H9 (cell line): ENCODE results near the gene TBL1Y. TPM values are rescaled to one million over a fixed set of nuclear protein-coding genes. Genes with fewer than 3 reads are reported as not detected.

Experiments used
- DNase-seq: peaks from one replicate; pipeline ENCODE4 v3.0.0-alpha.2; 2017
- H2AFZ ChIP-seq: one replicate; pipeline ENCODE4 v1.6.1; 2013; ENCODE audit warnings: mild to moderate bottlenecking, low read length, control low read depth, moderate library complexity
- H2AK5ac ChIP-seq: 2 replicates; pipeline ENCODE4 v1.6.1; 2013; ENCODE audit warnings: low read length, control low read depth, mixed read lengths; ENCODE audit not compliant: insufficient read length
- H2BK120ac ChIP-seq: one replicate; pipeline ENCODE4 v1.6.1; 2013; ENCODE audit warnings: low read depth, mild to moderate bottlenecking, low read length, control low read depth, inconsistent platforms; ENCODE audit not compliant: poor library complexity, severe bottlenecking
- H2BK12ac ChIP-seq: 2 replicates; pipeline ENCODE4 v1.6.1; 2013; ENCODE audit warnings: low read length, control low read depth, mixed read lengths, low read depth; ENCODE audit not compliant: insufficient read length
- H2BK15ac ChIP-seq: 2 replicates; pipeline ENCODE4 v1.6.1; 2013; ENCODE audit warnings: low read depth, low read length, control low read depth
- H2BK20ac ChIP-seq: one replicate; pipeline ENCODE4 v1.6.1; 2013; ENCODE audit warnings: low read depth, mild to moderate bottlenecking, low read length, control low read depth, inconsistent platforms; ENCODE audit not compliant: poor library complexity, severe bottlenecking
- H2BK5ac ChIP-seq: 2 replicates; pipeline ENCODE4 v1.6.1; 2013; ENCODE audit warnings: low read length, control low read depth, mixed read lengths; ENCODE audit not compliant: insufficient read length
- H3K14ac ChIP-seq: 2 replicates; pipeline ENCODE4 v1.6.1; 2013; ENCODE audit warnings: low read length, control low read depth; ENCODE audit not compliant: insufficient read depth
- H3K18ac ChIP-seq: 2 replicates; pipeline ENCODE4 v1.6.1; 2013; ENCODE audit warnings: low read depth, mild to moderate bottlenecking, mixed read lengths, low read length, control low read depth; ENCODE audit not compliant: insufficient read length
- H3K23ac ChIP-seq: 2 replicates; pipeline ENCODE4 v1.6.1; 2013; ENCODE audit warnings: low read length, control low read depth, mixed read lengths, low read depth; ENCODE audit not compliant: insufficient read length
- H3K23me2 ChIP-seq: 2 replicates; pipeline ENCODE4 v1.6.1; 2013; ENCODE audit warnings: low read depth, mild to moderate bottlenecking, mixed read lengths, low read length, control low read depth; ENCODE audit not compliant: insufficient read length, poor library complexity, severe bottlenecking
- H3K27ac ChIP-seq: 2 replicates; pipeline ENCODE4 v1.5.1; 2013; ENCODE audit warnings: low read length, control low read depth, mixed read lengths, low read depth; ENCODE audit not compliant: insufficient read length
- H3K27me3 ChIP-seq: 2 replicates; pipeline ENCODE4 v1.6.1; 2013; ENCODE audit warnings: low read length, control low read depth, inconsistent platforms; ENCODE audit not compliant: insufficient read depth
- H3K4ac ChIP-seq: 2 replicates; pipeline ENCODE4 v1.6.1; 2013; ENCODE audit warnings: low read depth, mild to moderate bottlenecking, control low read depth, inconsistent platforms, low read length, moderate library complexity
- H3K4me1 ChIP-seq: 2 replicates; pipeline ENCODE4 v1.6.1; 2013; ENCODE audit warnings: low read length, control low read depth, inconsistent platforms; ENCODE audit not compliant: insufficient read depth
- H3K4me2 ChIP-seq: 2 replicates; pipeline ENCODE4 v1.6.1; 2013; ENCODE audit warnings: low read length, control low read depth, mixed read lengths; ENCODE audit not compliant: insufficient read length, insufficient read depth
- H3K56ac ChIP-seq: 2 replicates; pipeline ENCODE4 v1.6.1; 2013; ENCODE audit warnings: low read depth, mild to moderate bottlenecking, mixed read lengths, low read length, control low read depth; ENCODE audit not compliant: insufficient read length
- H3K79me1 ChIP-seq: 2 replicates; pipeline ENCODE4 v1.6.1; 2013; ENCODE audit warnings: low read depth, mild to moderate bottlenecking, moderate library complexity, low read length, control low read depth, inconsistent platforms; ENCODE audit not compliant: insufficient read depth, poor library complexity, severe bottlenecking
- H3K79me2 ChIP-seq: 2 replicates; pipeline ENCODE4 v1.6.1; 2013; ENCODE audit warnings: low read length, control low read depth, inconsistent platforms; ENCODE audit not compliant: insufficient read depth
- H3K9ac ChIP-seq: 2 replicates; pipeline ENCODE4 v1.6.1; 2013; ENCODE audit warnings: low read length, control low read depth, mixed read lengths; ENCODE audit not compliant: insufficient read length; ENCODE audit errors: extremely low read depth
- H3K9me3 ChIP-seq: one replicate; pipeline ENCODE4 v1.6.1; 2013; ENCODE audit warnings: low read depth, low read length, inconsistent platforms; ENCODE audit not compliant: control insufficient read depth
- H3T11ph ChIP-seq: one replicate; pipeline ENCODE4 v1.6.1; 2013; ENCODE audit warnings: mild to moderate bottlenecking, low read length, control low read depth, inconsistent platforms
- H4K20me1 ChIP-seq: one replicate; pipeline ENCODE4 v1.6.1; 2013; ENCODE audit not compliant: control insufficient read depth, insufficient read length, insufficient read depth
- H4K5ac ChIP-seq: 2 replicates; pipeline ENCODE4 v1.6.1; 2013; ENCODE audit warnings: low read depth, mild to moderate bottlenecking, mixed read lengths, low read length, control low read depth; ENCODE audit not compliant: insufficient read length
- H4K8ac ChIP-seq: replicated peaks from 2 replicates; pipeline ENCODE4 v1.6.1; 2013; ENCODE audit warnings: low read length, control low read depth, mixed read lengths, low read depth; ENCODE audit not compliant: insufficient read length
- H4K91ac ChIP-seq: 2 replicates; pipeline ENCODE4 v1.6.1; 2013; ENCODE audit warnings: low read depth, mild to moderate bottlenecking, moderate library complexity, mixed read lengths, low read length, control low read depth; ENCODE audit not compliant: insufficient read length
- H3K27ac Mint-ChIP-seq, 3 experiments: 2 replicates in 2 of 3; 3 replicates in 1 of 3; pipeline ENCODE4 v1.8.0; 2020 to 2021; ENCODE audit warnings: mixed read lengths in 3 of 3, mild to moderate bottlenecking in 1 of 3, moderate library complexity in 1 of 3
- H3K27me3 Mint-ChIP-seq: 2 replicates; pipeline ENCODE4 v1.8.0; 2021; ENCODE audit warnings: low read depth, mild to moderate bottlenecking, moderate library complexity, mixed read lengths
- H3K36me3 Mint-ChIP-seq, 3 experiments: 2 replicates in 2 of 3; 3 replicates in 1 of 3; pipeline ENCODE4 v1.8.0; 2020 to 2021; ENCODE audit warnings: low read depth in 3 of 3, mixed read lengths in 3 of 3; ENCODE audit not compliant: insufficient read depth in 1 of 3
- H3K4me1 Mint-ChIP-seq, 2 experiments: 2 replicates each; pipeline ENCODE4 v1.8.0; 2020; ENCODE audit warnings: mixed read lengths in 2 of 2
- H3K4me3 Mint-ChIP-seq, 2 experiments: 2 replicates in 1 of 2; 3 replicates in 1 of 2; pipeline ENCODE4 v1.8.0; 2020 to 2021; ENCODE audit warnings: mild to moderate bottlenecking in 2 of 2, mixed read lengths in 2 of 2, moderate library complexity in 1 of 2
- H3K9me3 Mint-ChIP-seq, 2 experiments: 2 replicates in 1 of 2; 3 replicates in 1 of 2; pipeline ENCODE4 v1.8.0; 2020; ENCODE audit warnings: mild to moderate bottlenecking in 2 of 2, mixed read lengths in 2 of 2, moderate library complexity in 1 of 2
- CTCF ChIP-seq: fragments of 200-600 bp; sonication (generic); conservative IDR thresholded peaks from 3 replicates; pipeline ENCODE4 v1.8.0; 2021; ENCODE audit warnings: antibody characterized with exemption, mild to moderate bottlenecking
- WGBS: extraction: QIAGEN DNeasy Blood & Tissue Kit; methylation state at CpG from one replicate; pipeline ENCODE4 v1.1.7; 2013; ENCODE audit warnings: missing lambda C conversion rate, low lambda C conversion rate, mixed read lengths; ENCODE audit not compliant: insufficient read length; ENCODE audit errors: extremely low coverage; 5-methylcytosine and 5-hydroxymethylcytosine counted together
- long read RNA-seq: library from polyadenylated mRNA; unstranded; transcript quantifications from one replicate; pipeline ENCODE4 v2.0.0, GENCODE V29; 2020
- total RNA-seq: library from RNA; stranded (reverse); gene quantifications from 2 replicates; pipeline ENCODE4 v1.2.1, GENCODE V29; 2021

The TBL1Y gene
- total RNA-seq, result not detected in 2 replicates
- long read RNA-seq, result 0 reads

- TF ChIP-seq CTCF, result no peak
- Histone ChIP-seq H3K4me2 (no peak within 1 kb of the TSS), H2AK5ac (no peak within 1 kb of the TSS), H3K4me1 (no peaks in the 10 kb centered on the region), H4K91ac (no peak within 1 kb of the TSS), H2BK15ac (no peak within 1 kb of the TSS), H4K5ac (no peak within 1 kb of the TSS), H3K79me1 (no peaks in the 10 kb centered on the region), H3K9me3 (no peaks in the 10 kb centered on the region), H3K27ac (no peak within 1 kb of the TSS), H4K8ac (no peak within 1 kb of the TSS), H3K27me3 (no peaks in the 10 kb centered on the region), H3K9ac (no peak within 1 kb of the TSS), H2BK120ac (no peak within 1 kb of the TSS), H3T11ph (no peak within 1 kb of the TSS), H3K56ac (no peak within 1 kb of the TSS), H4K20me1 (no peaks in the 10 kb centered on the region), H2BK5ac (no peak within 1 kb of the TSS), H2BK12ac (no peak within 1 kb of the TSS), H3K4ac (no peak within 1 kb of the TSS), H2AFZ (no peak within 1 kb of the TSS), H3K23me2 (no peaks in the 10 kb centered on the region), H3K23ac (no peak within 1 kb of the TSS), H3K14ac (no peak within 1 kb of the TSS), H3K79me2 (no peaks in the 10 kb centered on the region), H3K18ac (no peak within 1 kb of the TSS), H2BK20ac (no peak within 1 kb of the TSS)
- H3K27ac Mint-ChIP-seq, result no peak within 1 kb of the TSS
- H3K9me3 Mint-ChIP-seq, result no peaks in the 10 kb centered on the region
- no peak within 1 kb of the TSS for H3K4me3 Mint-ChIP-seq
- no peak for DNase-seq
- no peaks in the 10 kb centered on the region for H3K36me3 Mint-ChIP-seq
- no peaks in the 10 kb centered on the region for H3K27me3 Mint-ChIP-seq
- WGBS, result no CpG with 5 or more reads among the region's 91 CpGs
- H3K4me1 Mint-ChIP-seq, result no peaks in the 10 kb centered on the region
Observed at GRCh38 chrY:6910372-6911252, at the start of gene TBL1Y. TBL1Y (plus strand) TSS chrY:6910697; CDS start chrY:7025085, 114,388 bp downstream.
